Smooth muscle cell (in vitro differentiated cells): Measurements from ENCODE around the gene KRT6A. TPM values are rescaled to one million over a fixed set of nuclear protein-coding genes. Genes with fewer than 3 reads are reported as not detected.

Source experiments
- DNase-seq: peaks from one replicate; lab custom pipeline; 2025; ENCODE audit not compliant: unreplicated experiment; lab: John Stamatoyannopoulos, UW
- H2AFZ ChIP-seq: fragments of 200-600 bp; sonication (generic); 2 replicates; pipeline ENCODE4 v1.6.0; 2016; ENCODE audit warnings: antibody characterized with exemption, low read depth, mild to moderate bottlenecking
- H3F3A ChIP-seq: fragments of 200-600 bp; sonication (generic); 2 replicates; pipeline ENCODE4 v1.6.0; 2017; ENCODE audit warnings: antibody characterized with exemption, low read depth
- H3K27ac ChIP-seq: fragments of 200-600 bp; sonication (generic); 2 replicates; pipeline ENCODE4 v1.5.1; 2016; ENCODE audit warnings: low read depth, mild to moderate bottlenecking
- H3K27me3 ChIP-seq: fragments of 200-600 bp; sonication (generic); 2 replicates; pipeline ENCODE4 v1.6.1; 2016; ENCODE audit warnings: low read depth, mild to moderate bottlenecking
- H3K36me3 ChIP-seq: fragments of 200-600 bp; sonication (generic); 2 replicates; pipeline ENCODE4 v1.5.1; 2016; ENCODE audit warnings: low read depth
- H3K4me1 ChIP-seq: fragments of 200-600 bp; sonication (generic); 2 replicates; pipeline ENCODE4 v1.5.1; 2016; ENCODE audit warnings: low read depth
- H3K4me2 ChIP-seq: fragments of 200-600 bp; sonication (generic); 2 replicates; pipeline ENCODE4 v1.6.0; 2016; ENCODE audit warnings: mild to moderate bottlenecking
- H3K4me3 ChIP-seq: fragments of 200-600 bp; sonication (generic); 2 replicates; pipeline ENCODE4 v1.5.1; 2016; ENCODE audit warnings: mild to moderate bottlenecking
- H3K79me2 ChIP-seq: fragments of 200-600 bp; sonication (generic); 2 replicates; pipeline ENCODE4 v1.6.0; 2016; ENCODE audit warnings: low read depth, mild to moderate bottlenecking
- H3K9ac ChIP-seq: fragments of 200-600 bp; sonication (generic); 2 replicates; pipeline ENCODE4 v1.6.0; 2016; ENCODE audit warnings: low read depth
- H3K9me3 ChIP-seq: fragments of 200-600 bp; sonication (generic); replicated peaks from 2 replicates; pipeline ENCODE4 v1.5.1; 2016; ENCODE audit warnings: low read depth
- H4K20me1 ChIP-seq: fragments of 200-600 bp; sonication (generic); 2 replicates; pipeline ENCODE4 v1.6.0; 2016; ENCODE audit warnings: low read depth
- WGBS: methylation state at CpG from one replicate; pipeline ENCODE4 v1.1.7; 2016; ENCODE audit warnings: low lambda C conversion rate; 5-methylcytosine and 5-hydroxymethylcytosine counted together
- polyA plus RNA-seq: library from polyadenylated mRNA; unstranded; fragments of >200 nt; fragmentation: Nextera tagmentation; extraction: Ambion mirVana; gene quantifications from 2 replicates; pipeline ENCODE4 v1.2.1, GENCODE V29; 2016
- total RNA-seq: library from RNA; depleted of rRNA; stranded (reverse); fragments of >200 nt; gene quantifications from 2 replicates; pipeline ENCODE4 v1.2.3, GENCODE V29; 2014
- TF ChIP-seq, protein P1 (sequence below): fragments of 200-600 bp; sonication (generic); IDR thresholded peaks from 2 replicates; pipeline ENCODE4 v1.5.1; 2017; ENCODE audit warnings: borderline replicate concordance, mild to moderate bottlenecking, antibody characterized with exemption; ENCODE audit not compliant: insufficient read depth, poor library complexity, severe bottlenecking

Gene KRT6A
- total and polyA plus RNA-seq, 2 experiments from 2014 or later: 460 to 1,128 TPM

DNA sequence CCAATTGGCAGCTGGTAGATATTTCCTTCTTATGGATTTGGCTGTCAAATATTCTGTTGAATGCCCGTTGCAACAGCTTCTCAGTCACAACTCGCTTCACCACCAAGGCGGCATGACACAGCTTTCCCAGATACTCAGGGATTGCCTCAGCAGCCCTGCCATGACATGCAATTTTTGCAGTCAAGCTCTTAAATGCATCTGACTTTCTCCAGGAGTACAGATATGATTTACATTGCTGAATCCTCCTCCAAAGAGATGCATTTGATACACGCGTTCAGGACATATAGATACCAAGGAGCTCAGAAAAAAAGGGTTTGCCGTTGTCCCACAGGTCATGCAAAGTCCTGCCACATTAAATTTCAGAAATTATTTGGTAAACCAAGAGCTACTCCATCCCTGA, 20.7 kb upstream of the KRT6A start:
- H3K27ac ChIP-seq: no peak overlapping the region
- 92% methylated on average over 6 of the region's 6 CpGs for WGBS
- H3K27me3 ChIP-seq: no peaks in the 10 kb centered on the region

DNA sequence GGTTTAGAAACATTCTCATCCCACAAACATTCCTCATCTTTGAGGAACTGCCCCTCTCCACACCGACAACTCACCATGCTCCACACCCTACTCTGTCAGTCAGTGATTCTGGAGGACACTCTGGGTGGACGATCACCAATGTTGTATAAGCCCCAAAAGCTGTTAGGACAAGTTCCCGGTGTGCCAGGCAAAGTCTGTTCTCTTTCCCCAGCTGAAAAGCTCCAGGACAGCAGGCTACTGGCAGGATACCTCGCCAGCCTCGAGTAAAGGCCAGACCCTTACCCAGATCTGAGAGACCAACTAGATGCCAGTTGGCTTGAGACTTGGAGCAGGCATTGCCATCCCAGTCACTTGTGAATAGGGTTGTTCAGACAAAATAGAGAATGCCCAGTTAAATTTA, 15.2 kb upstream of the KRT6A start:
- Histone ChIP-seq H3K27ac (no peak overlapping the region), H3K4me2 (no peak overlapping the region), H3K9me3 (no peaks in the 10 kb centered on the region), H3K79me2 (no peaks in the 10 kb centered on the region), H4K20me1 (no peaks in the 10 kb centered on the region), H3K9ac (no peak overlapping the region), H3F3A (no peaks in the 10 kb centered on the region), H3K27me3 (no peaks in the 10 kb centered on the region), H3K4me1 (no peaks in the 10 kb centered on the region), H2AFZ (no peak overlapping the region), H3K36me3 (no peaks in the 10 kb centered on the region), H3K4me3 (no peak overlapping the region)
- no peak for DNase-seq
- 87% methylated on average over 5 of the region's 5 CpGs for WGBS
- TF ChIP-seq, protein P1, sequence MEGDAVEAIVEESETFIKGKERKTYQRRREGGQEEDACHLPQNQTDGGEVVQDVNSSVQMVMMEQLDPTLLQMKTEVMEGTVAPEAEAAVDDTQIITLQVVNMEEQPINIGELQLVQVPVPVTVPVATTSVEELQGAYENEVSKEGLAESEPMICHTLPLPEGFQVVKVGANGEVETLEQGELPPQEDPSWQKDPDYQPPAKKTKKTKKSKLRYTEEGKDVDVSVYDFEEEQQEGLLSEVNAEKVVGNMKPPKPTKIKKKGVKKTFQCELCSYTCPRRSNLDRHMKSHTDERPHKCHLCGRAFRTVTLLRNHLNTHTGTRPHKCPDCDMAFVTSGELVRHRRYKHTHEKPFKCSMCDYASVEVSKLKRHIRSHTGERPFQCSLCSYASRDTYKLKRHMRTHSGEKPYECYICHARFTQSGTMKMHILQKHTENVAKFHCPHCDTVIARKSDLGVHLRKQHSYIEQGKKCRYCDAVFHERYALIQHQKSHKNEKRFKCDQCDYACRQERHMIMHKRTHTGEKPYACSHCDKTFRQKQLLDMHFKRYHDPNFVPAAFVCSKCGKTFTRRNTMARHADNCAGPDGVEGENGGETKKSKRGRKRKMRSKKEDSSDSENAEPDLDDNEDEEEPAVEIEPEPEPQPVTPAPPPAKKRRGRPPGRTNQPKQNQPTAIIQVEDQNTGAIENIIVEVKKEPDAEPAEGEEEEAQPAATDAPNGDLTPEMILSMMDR: no peak

More for the DNA sequence above, 20.7 kb upstream of the KRT6A start:
- Histone ChIP-seq H2AFZ (no peak overlapping the region), H3K9ac (no peak overlapping the region), H4K20me1 (no peaks in the 10 kb centered on the region), H3F3A (no peaks in the 10 kb centered on the region), H3K79me2 (no peaks in the 10 kb centered on the region), H3K4me1 (no peaks in the 10 kb centered on the region), H3K36me3 (no peaks in the 10 kb centered on the region), H3K4me3 (no peak overlapping the region), H3K9me3 (no peaks in the 10 kb centered on the region), H3K4me2 (no peak overlapping the region)
- DNase-seq: no peak
- TF ChIP-seq, protein P1: no peak

DNA sequence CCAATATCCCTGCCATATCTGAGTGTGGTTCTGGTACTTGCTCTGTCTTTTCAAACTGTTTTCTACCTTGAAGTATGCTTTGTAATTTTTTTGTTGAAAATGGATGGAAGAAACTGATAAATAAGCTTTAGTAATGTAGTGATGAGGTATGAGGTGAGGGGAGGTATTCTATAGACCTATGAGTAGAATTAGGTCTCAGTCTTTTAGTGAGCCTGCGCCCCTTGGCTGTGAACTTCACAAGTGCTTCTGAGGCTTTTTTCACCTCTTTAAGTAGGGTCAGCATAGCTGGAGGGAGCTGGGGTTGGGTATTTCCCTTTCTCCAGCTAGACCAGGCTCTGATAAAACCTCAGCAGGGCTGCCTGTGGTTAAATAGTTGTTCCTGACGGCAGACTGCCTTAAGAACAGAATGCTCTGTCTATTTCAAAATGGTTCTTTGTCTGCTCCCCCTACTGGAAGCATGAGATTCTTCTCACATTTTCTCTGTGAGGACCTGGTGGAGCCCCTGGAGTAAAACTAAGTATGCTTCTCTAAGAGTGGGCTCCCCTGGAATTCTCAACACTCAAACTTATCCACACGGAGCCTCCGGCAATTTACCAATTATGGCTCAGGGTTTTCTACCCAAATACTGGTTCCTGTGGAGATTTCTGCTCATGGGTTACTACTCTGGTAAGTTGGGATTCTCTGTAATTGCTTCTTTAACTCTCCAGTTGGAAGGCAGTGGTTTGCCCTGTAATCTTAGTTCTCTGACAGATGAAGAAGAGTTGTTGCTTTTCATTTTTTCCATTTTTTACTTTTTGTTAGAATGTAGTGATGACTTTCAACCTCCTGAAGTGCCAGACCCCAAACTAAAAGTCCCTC, 14.0 kb upstream of the KRT6A start:
- Histone ChIP-seq H3K79me2 (no peaks in the 10 kb centered on the region), H4K20me1 (no peaks in the 10 kb centered on the region), H3K9ac (no peak overlapping the region), H3K27me3 (no peaks in the 10 kb centered on the region), H3K4me3 (no peak overlapping the region), H3K4me1 (no peaks in the 10 kb centered on the region), H3K36me3 (no peaks in the 10 kb centered on the region), H3K27ac (peak overlapping the region; percentile 25), H3K4me2 (peak overlapping the region; percentile 10), H3F3A (no peaks in the 10 kb centered on the region), H3K9me3 (no peaks in the 10 kb centered on the region), H2AFZ (peak overlapping the region; percentile 35)
- DNase-seq: no peak
- TF ChIP-seq, protein P1: peak; percentile 57
- WGBS: 31% methylated on average over 4 of the region's 4 CpGs

DNA sequence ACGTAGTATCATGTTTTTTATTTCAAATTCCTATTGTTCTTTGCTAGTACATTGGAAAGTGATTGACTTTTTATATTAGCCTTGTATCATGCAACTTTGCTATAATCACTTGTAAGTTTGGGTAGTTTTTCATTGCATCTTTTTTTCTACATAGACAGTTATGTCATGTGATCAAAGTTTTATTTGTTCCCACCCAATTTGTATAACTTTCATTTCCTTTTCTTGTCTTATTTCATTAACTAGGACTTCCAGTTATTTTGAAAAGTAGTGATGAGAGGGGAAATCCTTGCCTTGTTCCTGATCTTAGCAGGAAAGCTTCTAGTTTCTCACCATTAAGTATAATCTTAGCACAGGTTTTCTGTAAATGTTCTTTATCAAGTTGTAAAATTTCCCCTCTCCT, 9.8 kb upstream of the KRT6A start:
- H3K4me1 ChIP-seq: no peaks in the 10 kb centered on the region
- H4K20me1 ChIP-seq: no peaks in the 10 kb centered on the region
- H3K27ac ChIP-seq: no peak overlapping the region
- no peaks in the 10 kb centered on the region for H3K79me2 ChIP-seq
- no peaks in the 10 kb centered on the region for H3F3A ChIP-seq
- no peaks in the 10 kb centered on the region for H3K36me3 ChIP-seq
- H2AFZ ChIP-seq: no peak overlapping the region
- no peak overlapping the region for H3K4me3 ChIP-seq
- H3K27me3 ChIP-seq: no peaks in the 10 kb centered on the region
- 90% methylated on average over 1 of the region's 1 CpG for WGBS
- DNase-seq: no peak
- no peak overlapping the region for H3K9ac ChIP-seq
- TF ChIP-seq, protein P1: no peak
- H3K9me3 ChIP-seq: no peaks in the 10 kb centered on the region
- H3K4me2 ChIP-seq: no peak overlapping the region
